Fibroblast of lung (primary cell): Measurements from ENCODE around the gene TMEM269.

Experiments
- EZH2 ChIP-seq: IDR thresholded peaks from 2 replicates; pipeline ENCODE4 v1.5.1; 2012; ENCODE audit warnings: low read length, control low read depth, mild to moderate bottlenecking; ENCODE audit errors: missing control alignments
- TF ChIP-seq, protein P1 (sequence below), 2 donors: IDR thresholded peaks in 1 of 2; conservative IDR thresholded peaks in 1 of 2; 1 replicate in 1 of 2; 2 replicates in 1 of 2; pipeline ENCODE4 v1.5.1; 2011 to 2012; ENCODE audit warnings: low read length in 2 of 2, control low read depth in 1 of 2, inconsistent platforms in 1 of 2, low read depth in 1 of 2, mild to moderate bottlenecking in 1 of 2

DNA sequence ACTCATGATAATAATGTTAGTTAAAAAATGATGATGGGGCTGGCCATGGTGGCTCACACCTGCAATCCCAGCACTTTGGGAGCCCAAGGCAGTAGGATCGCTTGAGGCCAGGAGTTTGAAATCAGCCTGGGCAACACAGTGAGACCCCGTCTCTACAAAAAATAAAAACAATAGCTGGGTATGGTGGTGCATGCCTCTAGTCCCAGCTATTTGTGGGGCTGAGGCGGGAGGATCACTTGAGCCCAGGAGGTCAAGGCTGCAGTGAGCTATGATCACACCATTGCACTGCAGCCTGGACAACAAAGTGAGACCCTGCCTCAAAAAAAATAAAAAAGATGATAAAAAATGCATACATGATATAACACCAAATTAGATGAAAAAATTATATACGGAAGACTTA, 23.2 kb upstream of the TMEM269 start:
- TF ChIP-seq, protein P1, sequence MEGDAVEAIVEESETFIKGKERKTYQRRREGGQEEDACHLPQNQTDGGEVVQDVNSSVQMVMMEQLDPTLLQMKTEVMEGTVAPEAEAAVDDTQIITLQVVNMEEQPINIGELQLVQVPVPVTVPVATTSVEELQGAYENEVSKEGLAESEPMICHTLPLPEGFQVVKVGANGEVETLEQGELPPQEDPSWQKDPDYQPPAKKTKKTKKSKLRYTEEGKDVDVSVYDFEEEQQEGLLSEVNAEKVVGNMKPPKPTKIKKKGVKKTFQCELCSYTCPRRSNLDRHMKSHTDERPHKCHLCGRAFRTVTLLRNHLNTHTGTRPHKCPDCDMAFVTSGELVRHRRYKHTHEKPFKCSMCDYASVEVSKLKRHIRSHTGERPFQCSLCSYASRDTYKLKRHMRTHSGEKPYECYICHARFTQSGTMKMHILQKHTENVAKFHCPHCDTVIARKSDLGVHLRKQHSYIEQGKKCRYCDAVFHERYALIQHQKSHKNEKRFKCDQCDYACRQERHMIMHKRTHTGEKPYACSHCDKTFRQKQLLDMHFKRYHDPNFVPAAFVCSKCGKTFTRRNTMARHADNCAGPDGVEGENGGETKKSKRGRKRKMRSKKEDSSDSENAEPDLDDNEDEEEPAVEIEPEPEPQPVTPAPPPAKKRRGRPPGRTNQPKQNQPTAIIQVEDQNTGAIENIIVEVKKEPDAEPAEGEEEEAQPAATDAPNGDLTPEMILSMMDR (conservative IDR thresholded peaks at IDR 0.05 in 1 of 2, IDR thresholded peaks at IDR 0.05 in 1 of 2; ENCODE audit: low read depth in 1 of 2, low read length in 2 of 2) = no peak
- no peak for TF ChIP-seq EZH2
